Measurements from ENCODE around the gene ZNF709.

DNA sequence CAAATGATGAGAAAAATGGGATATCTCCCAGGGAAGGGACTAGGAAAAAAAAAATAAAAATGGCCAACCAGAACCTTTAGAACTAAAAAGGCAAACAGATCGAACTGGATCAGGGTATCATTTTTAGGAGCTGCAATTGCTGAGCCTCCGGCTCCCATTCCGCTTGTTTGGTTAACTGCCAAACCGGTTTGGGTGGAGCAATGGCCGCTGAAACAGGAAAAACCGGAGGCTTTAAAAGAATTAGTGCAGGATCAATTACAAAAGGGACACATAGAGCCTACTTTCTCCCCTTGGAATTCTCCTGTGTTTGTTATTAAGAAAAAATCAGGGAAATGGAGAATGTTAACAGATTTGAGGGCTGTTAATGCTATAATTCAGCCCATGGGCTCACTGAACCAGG lies 31.1 kb downstream of the ZNF709 start:
- TF ChIP-seq POLR2AphosphoS5 (IDR thresholded peaks at IDR 0.05; ENCODE audit: borderline replicate concordance, low read depth, low read length) = no peak
- TF ChIP-seq EZH2 (IDR thresholded peaks at IDR 0.05) = no peak
